GM12878 (cell line): ENCODE results near the gene CAMK2A. TPM values are rescaled to one million over a fixed set of nuclear protein-coding genes. Genes with fewer than 3 reads are reported as not detected.

ENCODE experiments used
- ATAC-seq: fragments of 200-7000 bp; cut with Tn5 transposase; 3 replicates; pipeline ENCODE4 v1.9.1; 2020; ENCODE audit warnings: mild to moderate bottlenecking, moderate library complexity
- BruUV-seq: library from RNA; stranded (reverse); fragments of 400-500 nt; replicated peaks from 2 replicates; lab custom pipeline; 2021; lab: Mats Ljungman, UMichigan
- CTCF ChIA-PET: fragments of 300-600 bp; sonication (Branson Sonifier 250); formaldehyde crosslinking; extraction: SDS; loops from one replicate; lab custom pipeline; 2021; ENCODE audit warnings: inconsistent platforms; lab: Yijun Ruan, JAX
- POLR2A ChIA-PET: fragments of 350-600 bp; formaldehyde crosslinking; extraction: SDS; loops from one replicate; lab custom pipeline; 2021; ENCODE audit warnings: inconsistent platforms; lab: Charles Lee
- RAD21 ChIA-PET: fragments of 300-600 bp; sonication (Branson Sonifier 250); formaldehyde crosslinking; loops from one replicate; lab custom pipeline; 2023; ENCODE audit warnings: antibody characterized with exemption; ENCODE audit not compliant: unreplicated experiment; lab: Charles Lee
- SMC1A ChIA-PET: fragments of 300-600 bp; sonication (Branson Sonifier 250); formaldehyde crosslinking; loops from one replicate; lab custom pipeline; 2023; ENCODE audit not compliant: unreplicated experiment, uncharacterized antibody; lab: Charles Lee
- DNase-seq: peaks from one replicate; pipeline ENCODE4 v3.0.0-alpha.2; 2011; ENCODE audit warnings: low read depth, low spot score
- FAIRE-seq: peaks from 3 replicates; lab custom pipeline; 2011; peaks lifted over from hg19 to GRCh38; lab: Jason Lieb, UNC
- H2AFZ ChIP-seq: 2 replicates; pipeline ENCODE4 v1.6.0; 2011; ENCODE audit warnings: low read depth, low read length, control low read depth; ENCODE audit not compliant: control insufficient read depth
- H3K27ac ChIP-seq: 2 replicates; pipeline ENCODE4 v1.5.1; 2011; ENCODE audit warnings: control low read depth; ENCODE audit not compliant: control insufficient read depth, insufficient read depth
- H3K27me3 ChIP-seq, 2 experiments: replicated peaks in 1 of 2; 2 replicates each; pipeline versions ENCODE4 v1.6.0 to v1.6.1; 2011; ENCODE audit warnings: low read length in 1 of 2; ENCODE audit not compliant: control insufficient read depth in 2 of 2, insufficient read depth in 2 of 2
- H3K36me3 ChIP-seq, 2 experiments: 2 replicates each; pipeline ENCODE4 v1.5.1; 2011; ENCODE audit warnings: low read length in 1 of 2; ENCODE audit not compliant: control insufficient read depth in 2 of 2, insufficient read depth in 2 of 2
- H3K4me1 ChIP-seq: 2 replicates; pipeline ENCODE4 v1.6.1; 2011; ENCODE audit warnings: mild to moderate bottlenecking, low read length, moderate library complexity, mixed read lengths; ENCODE audit not compliant: control insufficient read depth, insufficient read depth
- H3K4me2 ChIP-seq: 2 replicates; pipeline ENCODE4 v1.6.0; 2011; ENCODE audit warnings: control low read depth; ENCODE audit not compliant: control insufficient read depth, insufficient read depth
- H3K4me3 ChIP-seq: fragments of 200-600 bp; sonication (generic); 2 replicates; pipeline ENCODE4 v1.5.1; 2016
- H3K79me2 ChIP-seq: 2 replicates; pipeline ENCODE4 v1.6.0; 2011; ENCODE audit warnings: low read length; ENCODE audit not compliant: control insufficient read depth, insufficient read depth
- H3K9ac ChIP-seq: 2 replicates; pipeline ENCODE4 v1.8.0; 2011; ENCODE audit warnings: low read length, control low read depth, mixed read lengths; ENCODE audit not compliant: control insufficient read depth, insufficient read depth
- H3K9me3 ChIP-seq: replicated peaks from 3 replicates; pipeline ENCODE4 v1.5.1; 2011; ENCODE audit warnings: mild to moderate bottlenecking, low read length; ENCODE audit not compliant: control insufficient read depth, insufficient read depth
- H4K20me1 ChIP-seq: 2 replicates; pipeline ENCODE4 v1.6.0; 2011; ENCODE audit not compliant: control insufficient read depth, insufficient read depth
- SMAD5 ChIP-seq: IDR thresholded peaks from 2 replicates; pipeline ENCODE4 v1.6.1; 2016; ENCODE audit warnings: antibody characterized with exemption, low read depth
- SPI1 ChIP-seq: IDR thresholded peaks from 2 replicates; pipeline ENCODE4 v1.6.1; 2011; ENCODE audit warnings: low read depth, mild to moderate bottlenecking, low read length, moderate library complexity, borderline replicate concordance; ENCODE audit not compliant: insufficient read depth
- TCF7 ChIP-seq: IDR thresholded peaks from 2 replicates; pipeline ENCODE4 v1.6.1; 2014; ENCODE audit warnings: antibody characterized with exemption, borderline replicate concordance
- ZNF207 ChIP-seq: fragments of 450-650 bp; IDR thresholded peaks from 2 replicates; pipeline ENCODE4 v1.6.1; 2014; ENCODE audit warnings: antibody characterized with exemption, mild to moderate bottlenecking, borderline replicate concordance
- WGBS: methylation state at CpG from one replicate; pipeline ENCODE4 v1.1.6; 2016; ENCODE audit warnings: low lambda C conversion rate; ENCODE audit not compliant: insufficient replicate concordance, insufficient coverage; ENCODE audit errors: missing lambda C conversion rate; 5-methylcytosine and 5-hydroxymethylcytosine counted together
- in situ Hi-C: fragments of 300-500 bp; cut with MboI; formaldehyde crosslinking; loops from 9 replicates; pipeline ENCODE4 v1.14.3; 2018; ENCODE audit warnings: mixed read lengths
- intact Hi-C: fragments of 100-400 bp; cut with micrococcal nuclease; formaldehyde crosslinking; loops from one replicate; pipeline ENCODE4 v1.14.2; 2022; ENCODE audit not compliant: unreplicated experiment
- polyA plus RNA-seq, 11 experiments: library from polyadenylated mRNA; depleted of rRNA in 4 of 11; unstranded in 6 of 11; stranded (reverse) in 5 of 11; fragments of >200 nt; fragmentation: Nextera tagmentation in 4 of 11; fragmentation: Illumina TruSeq in 1 of 11; extraction: Ambion mirVana in 4 of 11; extraction: Trizol in 1 of 11; gene quantifications; 1 replicate in 1 of 11; 2 replicates in 10 of 11; pipeline versions ENCODE4 v1.2.1 to v1.2.3, GENCODE V29; 2011 to 2016; ENCODE audit warnings: inconsistent platforms in 2 of 11, missing spikeins in 2 of 11, low read depth in 1 of 11
- total RNA-seq, 4 experiments: library from RNA; depleted of rRNA in 3 of 4; stranded (reverse); fragments of >200 nt in 3 of 4; fragmentation: Illumina TruSeq in 1 of 4; extraction: Trizol in 1 of 4; gene quantifications; 2 replicates each; pipeline versions ENCODE4 v1.2.1 to v1.2.3, GENCODE V29; 2013 to 2021
- TF ChIP-seq, protein P1 (sequence below): fragments of 150-350 bp; IDR thresholded peaks from 2 replicates; pipeline ENCODE4 v1.6.1; 2016; ENCODE audit warnings: low read depth, low read length
- TF ChIP-seq, protein P2 (sequence below): fragments of 450-650 bp; conservative IDR thresholded peaks from 2 replicates; pipeline ENCODE4 v1.6.1; 2017; ENCODE audit warnings: mild to moderate bottlenecking, moderate library complexity
- TF ChIP-seq, protein P3 (sequence below): fragments of 150-350 bp; IDR thresholded peaks from 2 replicates; pipeline ENCODE4 v1.6.1; 2014; ENCODE audit warnings: mild to moderate bottlenecking, low read depth, low read length

CAMK2A gene
- total and polyA plus RNA-seq, 10 of the 15 experiments (the other 5 are each of a cell fraction or from before 2014, with no cell fraction given) = 0.11 TPM; not detected in 9

DNA sequence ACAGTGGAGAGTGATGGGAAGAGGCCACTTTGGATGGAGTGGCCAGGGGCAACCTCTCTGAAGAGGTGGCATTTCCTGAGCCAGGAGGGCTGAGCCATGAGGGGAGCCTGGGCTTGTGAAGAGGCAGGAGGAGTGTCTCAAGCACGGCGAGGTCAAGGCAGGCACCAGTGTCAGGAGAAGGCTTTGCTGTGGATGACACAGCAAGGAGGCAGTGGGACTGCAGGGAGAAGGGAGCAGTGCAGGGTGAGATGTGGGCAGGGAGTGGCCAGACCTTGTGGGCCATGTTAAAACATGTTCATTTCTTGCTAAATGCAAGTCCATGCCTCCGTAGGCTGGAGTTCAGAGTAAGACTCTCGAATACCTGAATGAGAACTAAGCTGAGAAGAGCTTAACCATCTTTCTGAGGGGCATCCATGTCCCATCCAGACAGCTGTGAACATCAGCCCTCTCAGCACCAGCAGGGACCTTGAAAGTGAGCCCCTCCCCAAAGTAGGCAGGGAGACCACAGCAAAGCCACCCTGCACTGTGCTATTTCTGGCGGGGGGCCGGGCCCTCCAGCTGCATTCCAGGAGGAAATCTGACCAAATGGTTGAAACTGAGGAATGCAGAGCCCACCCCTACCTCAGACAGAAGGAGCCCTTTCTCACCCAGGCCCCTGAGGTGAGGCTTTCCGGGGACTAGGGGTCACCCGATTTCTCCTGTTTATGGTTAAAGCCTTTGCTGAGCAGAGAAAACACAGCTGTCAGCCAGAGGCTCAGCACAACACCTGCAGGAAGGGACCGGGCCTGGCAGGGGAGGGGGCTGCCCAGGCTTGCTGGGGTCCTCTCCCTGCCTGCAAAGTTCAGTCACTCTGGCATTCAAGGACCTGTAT, 29.3 kb upstream of the CAMK2A start:
- ATAC-seq (no peak), FAIRE-seq (no peak), DNase-seq (no peak)
- in situ Hi-C loops = no loop called here
- no TSS peak for BruUV-seq
- no peak overlapping the region for H3K9ac ChIP-seq
- TF ChIP-seq SPI1 = no peak
- TF ChIP-seq, protein P1, sequence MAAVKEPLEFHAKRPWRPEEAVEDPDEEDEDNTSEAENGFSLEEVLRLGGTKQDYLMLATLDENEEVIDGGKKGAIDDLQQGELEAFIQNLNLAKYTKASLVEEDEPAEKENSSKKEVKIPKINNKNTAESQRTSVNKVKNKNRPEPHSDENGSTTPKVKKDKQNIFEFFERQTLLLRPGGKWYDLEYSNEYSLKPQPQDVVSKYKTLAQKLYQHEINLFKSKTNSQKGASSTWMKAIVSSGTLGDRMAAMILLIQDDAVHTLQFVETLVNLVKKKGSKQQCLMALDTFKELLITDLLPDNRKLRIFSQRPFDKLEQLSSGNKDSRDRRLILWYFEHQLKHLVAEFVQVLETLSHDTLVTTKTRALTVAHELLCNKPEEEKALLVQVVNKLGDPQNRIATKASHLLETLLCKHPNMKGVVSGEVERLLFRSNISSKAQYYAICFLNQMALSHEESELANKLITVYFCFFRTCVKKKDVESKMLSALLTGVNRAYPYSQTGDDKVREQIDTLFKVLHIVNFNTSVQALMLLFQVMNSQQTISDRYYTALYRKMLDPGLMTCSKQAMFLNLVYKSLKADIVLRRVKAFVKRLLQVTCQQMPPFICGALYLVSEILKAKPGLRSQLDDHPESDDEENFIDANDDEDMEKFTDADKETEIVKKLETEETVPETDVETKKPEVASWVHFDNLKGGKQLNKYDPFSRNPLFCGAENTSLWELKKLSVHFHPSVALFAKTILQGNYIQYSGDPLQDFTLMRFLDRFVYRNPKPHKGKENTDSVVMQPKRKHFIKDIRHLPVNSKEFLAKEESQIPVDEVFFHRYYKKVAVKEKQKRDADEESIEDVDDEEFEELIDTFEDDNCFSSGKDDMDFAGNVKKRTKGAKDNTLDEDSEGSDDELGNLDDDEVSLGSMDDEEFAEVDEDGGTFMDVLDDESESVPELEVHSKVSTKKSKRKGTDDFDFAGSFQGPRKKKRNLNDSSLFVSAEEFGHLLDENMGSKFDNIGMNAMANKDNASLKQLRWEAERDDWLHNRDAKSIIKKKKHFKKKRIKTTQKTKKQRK = no peak
- TF ChIP-seq, protein P2, sequence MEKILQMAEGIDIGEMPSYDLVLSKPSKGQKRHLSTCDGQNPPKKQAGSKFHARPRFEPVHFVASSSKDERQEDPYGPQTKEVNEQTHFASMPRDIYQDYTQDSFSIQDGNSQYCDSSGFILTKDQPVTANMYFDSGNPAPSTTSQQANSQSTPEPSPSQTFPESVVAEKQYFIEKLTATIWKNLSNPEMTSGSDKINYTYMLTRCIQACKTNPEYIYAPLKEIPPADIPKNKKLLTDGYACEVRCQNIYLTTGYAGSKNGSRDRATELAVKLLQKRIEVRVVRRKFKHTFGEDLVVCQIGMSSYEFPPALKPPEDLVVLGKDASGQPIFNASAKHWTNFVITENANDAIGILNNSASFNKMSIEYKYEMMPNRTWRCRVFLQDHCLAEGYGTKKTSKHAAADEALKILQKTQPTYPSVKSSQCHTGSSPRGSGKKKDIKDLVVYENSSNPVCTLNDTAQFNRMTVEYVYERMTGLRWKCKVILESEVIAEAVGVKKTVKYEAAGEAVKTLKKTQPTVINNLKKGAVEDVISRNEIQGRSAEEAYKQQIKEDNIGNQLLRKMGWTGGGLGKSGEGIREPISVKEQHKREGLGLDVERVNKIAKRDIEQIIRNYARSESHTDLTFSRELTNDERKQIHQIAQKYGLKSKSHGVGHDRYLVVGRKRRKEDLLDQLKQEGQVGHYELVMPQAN = no peak
- TF ChIP-seq ZNF207 = no peak
- TF ChIP-seq, protein P3, sequence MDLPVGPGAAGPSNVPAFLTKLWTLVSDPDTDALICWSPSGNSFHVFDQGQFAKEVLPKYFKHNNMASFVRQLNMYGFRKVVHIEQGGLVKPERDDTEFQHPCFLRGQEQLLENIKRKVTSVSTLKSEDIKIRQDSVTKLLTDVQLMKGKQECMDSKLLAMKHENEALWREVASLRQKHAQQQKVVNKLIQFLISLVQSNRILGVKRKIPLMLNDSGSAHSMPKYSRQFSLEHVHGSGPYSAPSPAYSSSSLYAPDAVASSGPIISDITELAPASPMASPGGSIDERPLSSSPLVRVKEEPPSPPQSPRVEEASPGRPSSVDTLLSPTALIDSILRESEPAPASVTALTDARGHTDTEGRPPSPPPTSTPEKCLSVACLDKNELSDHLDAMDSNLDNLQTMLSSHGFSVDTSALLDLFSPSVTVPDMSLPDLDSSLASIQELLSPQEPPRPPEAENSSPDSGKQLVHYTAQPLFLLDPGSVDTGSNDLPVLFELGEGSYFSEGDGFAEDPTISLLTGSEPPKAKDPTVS = no peak
- no peak for TF ChIP-seq SMAD5
- TF ChIP-seq TCF7 = no peak
- TF ChIP-seq, all 136 proteins: peak for 0
- ChIA-PET RAD21 (interaction anchor here (0.9 kb wide), 1 partner anchor 485 kb away, joined by 3 read pairs; no protein-coding TSS in a partner anchor), POLR2A (interaction anchor here (1.0 kb wide), 1 partner anchor 17 kb away, joined by 3 read pairs; no protein-coding TSS in a partner anchor), CTCF (interaction anchor here (1.2 kb wide), 1 partner anchor 10 kb away, joined by 3 read pairs; no protein-coding TSS in a partner anchor), SMC1A (interaction anchor here (1.2 kb wide), 1 partner anchor 14 kb away, joined by 3 read pairs; no protein-coding TSS in a partner anchor)
- H3K27ac ChIP-seq = no peak overlapping the region
- H2AFZ ChIP-seq = no peak overlapping the region
- no peak overlapping the region for H3K4me3 ChIP-seq
- H3K79me2 ChIP-seq = no peaks in the 10 kb centered on the region
- no peaks in the 10 kb centered on the region for H3K9me3 ChIP-seq
- no peaks in the 10 kb centered on the region for H3K36me3 ChIP-seq
- H4K20me1 ChIP-seq = no peaks in the 10 kb centered on the region
- WGBS = 20% methylated on average over 9 of the region's 9 CpGs
- no peak overlapping the region for H3K4me2 ChIP-seq
- H3K4me1 ChIP-seq = no peaks in the 10 kb centered on the region
- intact Hi-C loops = no loop called here
- peaks cover 2 to 4% of the 10 kb centered on the region in 2 experiments; a peak in 3 of 4 replicates for H3K27me3 ChIP-seq
